NCI-H345 treated with DMSO at 0.1 percent for 48 hours (cell line): ENCODE data around the gene CCIN.

Experiments used
- DNase-seq: peaks from one replicate; lab custom pipeline; 2025; ENCODE audit not compliant: unreplicated experiment; lab: John Stamatoyannopoulos, UW

CCIN gene

GRCh38 chr9:36140086-36141084 lies 28.8 kb upstream of the CCIN start:
- no peak for DNase-seq

- DNase-seq = no peak
Measured at GRCh38 chr9:36141288-36141687, 27.9 kb upstream of the CCIN start.

GRCh38 chr9:36141761-36142160 lies 27.4 kb upstream of the CCIN start:
- DNase-seq = no peak

GRCh38 chr9:36142510-36143244 lies 26.5 kb upstream of the CCIN start:
- DNase-seq = no peak

- no peak for DNase-seq
Measured at GRCh38 chr9:36143245-36143641, 25.9 kb upstream of the CCIN start.

- no peak for DNase-seq
Measured at GRCh38 chr9:36144309-36145232, 24.6 kb upstream of the CCIN start.

GRCh38 chr9:36145970-36146369 lies 23.2 kb upstream of the CCIN start:
- no peak for DNase-seq

GRCh38 chr9:36146651-36147050 lies 22.5 kb upstream of the CCIN start:
- DNase-seq = no peak

GRCh38 chr9:36147441-36148175 lies 21.6 kb upstream of the CCIN start:
- no peak for DNase-seq

- DNase-seq = no peak
Measured at GRCh38 chr9:36148311-36149051, 20.7 kb upstream of the CCIN start.

GRCh38 chr9:36149197-36149596 lies 20.0 kb upstream of the CCIN start:
- no peak for DNase-seq

- no peak for DNase-seq
Measured at GRCh38 chr9:36150574-36151315, 18.4 kb upstream of the CCIN start.

- no peak for DNase-seq
Measured at GRCh38 chr9:36151316-36152210, 17.6 kb upstream of the CCIN start.

GRCh38 chr9:36152741-36153438 lies 16.3 kb upstream of the CCIN start:
- no peak for DNase-seq

- DNase-seq = no peak
Measured at GRCh38 chr9:36153746-36154145, 15.4 kb upstream of the CCIN start.

- no peak for DNase-seq
Measured at GRCh38 chr9:36154331-36154952, 14.7 kb upstream of the CCIN start.

GRCh38 chr9:36156116-36156515 lies 13.1 kb upstream of the CCIN start:
- DNase-seq = no peak
